ENCODE measurements around the gene TTBK1. TPM values are rescaled to one million over a fixed set of nuclear protein-coding genes. Genes with fewer than 3 reads are reported as not detected.

TTBK1 gene
- total RNA-seq, 4 donors from 2014 or later = not detected

DNA sequence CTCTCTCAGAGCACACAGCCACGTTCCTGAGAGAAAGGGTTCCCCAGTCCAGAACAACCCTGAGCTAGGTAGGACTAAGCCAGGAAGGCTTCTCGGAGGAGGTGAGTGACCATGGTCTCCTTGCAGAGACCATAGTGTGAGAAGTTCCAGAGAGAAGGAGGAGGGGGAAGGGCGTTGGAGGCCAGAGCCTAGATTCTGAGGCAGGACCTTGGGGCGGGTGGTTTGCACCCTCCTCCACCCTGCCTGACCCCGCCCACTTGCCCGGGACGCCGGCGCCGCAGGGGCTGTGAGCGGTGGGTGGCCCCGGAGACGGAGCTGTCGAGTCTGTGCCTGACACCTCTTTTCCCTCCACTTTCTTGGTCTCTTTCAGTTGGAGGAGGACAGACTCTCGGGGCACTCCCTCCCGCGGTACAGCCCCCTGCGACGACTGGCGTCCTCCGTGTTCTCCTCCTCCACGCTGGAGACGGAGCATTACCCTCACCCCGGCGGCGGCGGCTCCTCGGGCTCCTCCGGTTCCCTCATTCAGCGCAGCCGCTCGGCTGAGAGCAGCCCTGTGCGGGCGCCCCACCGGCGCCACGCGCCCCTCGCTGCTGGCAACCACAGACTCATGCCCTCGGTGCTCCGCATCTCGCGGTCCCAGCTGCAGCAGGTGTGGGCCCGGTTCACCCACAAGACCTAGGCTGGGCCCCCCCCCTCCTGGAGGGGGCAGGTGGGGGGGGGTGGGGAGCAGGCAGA lies 26.2 kb downstream of the TTBK1 start:
- Histone ChIP-seq H3K4me1 (peaks cover 17% of the 10 kb centered on the region), H3K27ac (no peak overlapping the region), H3K4me3 (peak overlapping the region; percentile 45), H3K27me3 (peaks cover 15% of the 10 kb centered on the region), H3K36me3 (no peaks in the 10 kb centered on the region), H3K9me3 (no peaks in the 10 kb centered on the region)
- no peak for TF ChIP-seq EP300 (IDR thresholded peaks at IDR 0.05)
- TF ChIP-seq POLR2AphosphoS5 (IDR thresholded peaks at IDR 0.05) = no peak
- TF ChIP-seq POLR2A (IDR thresholded peaks at IDR 0.05) = no peak
- no peak for TF ChIP-seq CTCF (IDR thresholded peaks at IDR 0.05)
- no peak for DNase-seq (ENCODE audit: low spot score in 2 of 2)
- WGBS = 44% methylated on average over 2 of the region's 44 CpGs

GRCh38 chr6:43271103-43271815 lies 28.0 kb downstream of the TTBK1 start:
- no peak for DNase-seq (ENCODE audit: low spot score in 2 of 2)

GRCh38 chr6:43271944-43272343 lies 28.7 kb downstream of the TTBK1 start:
- TF ChIP-seq CTCF (IDR thresholded peaks at IDR 0.05) = no peak
- H3K4me3 ChIP-seq = no peak overlapping the region

More at GRCh38 chr6:43271103-43271815, 28.0 kb downstream of the TTBK1 start:
- peaks cover 33% of the 10 kb centered on the region for H3K27me3 ChIP-seq
- no peak overlapping the region for H3K4me3 ChIP-seq
- no peak overlapping the region for H3K27ac ChIP-seq
- H3K36me3 ChIP-seq = no peaks in the 10 kb centered on the region
- H3K9me3 ChIP-seq = no peaks in the 10 kb centered on the region
- H3K4me1 ChIP-seq = peaks cover 33% of the 10 kb centered on the region
- TF ChIP-seq CTCF (IDR thresholded peaks at IDR 0.05) (no peak), POLR2A (IDR thresholded peaks at IDR 0.05) (no peak), EP300 (IDR thresholded peaks at IDR 0.05) (no peak), POLR2AphosphoS5 (IDR thresholded peaks at IDR 0.05) (no peak)
- 82% methylated on average over 6 of the region's 8 CpGs for WGBS

GRCh38 chr6:43273707-43274106 lies 30.4 kb downstream of the TTBK1 start:
- H3K4me1 ChIP-seq = peaks cover 32% of the 10 kb centered on the region
- no peak for TF ChIP-seq EP300 (IDR thresholded peaks at IDR 0.05)
- no peak for TF ChIP-seq POLR2AphosphoS5 (IDR thresholded peaks at IDR 0.05)
- no peak for TF ChIP-seq CTCF (IDR thresholded peaks at IDR 0.05)
- no peak for TF ChIP-seq POLR2A (IDR thresholded peaks at IDR 0.05)
- DNase-seq (ENCODE audit: low spot score in 2 of 2) = no peak
- WGBS = 64% methylated on average over 2 of the region's 2 CpGs
- no peak overlapping the region for H3K4me3 ChIP-seq
- no peaks in the 10 kb centered on the region for H3K36me3 ChIP-seq
- H3K27ac ChIP-seq = no peak overlapping the region
- no peaks in the 10 kb centered on the region for H3K9me3 ChIP-seq
- peaks cover 37% of the 10 kb centered on the region for H3K27me3 ChIP-seq

More at GRCh38 chr6:43271944-43272343, 28.7 kb downstream of the TTBK1 start:
- H3K9me3 ChIP-seq = no peaks in the 10 kb centered on the region
- H3K27ac ChIP-seq = no peak overlapping the region
- peaks cover 40% of the 10 kb centered on the region for H3K27me3 ChIP-seq
- no peaks in the 10 kb centered on the region for H3K36me3 ChIP-seq
- H3K4me1 ChIP-seq = peaks cover 35% of the 10 kb centered on the region
- no peak for DNase-seq (ENCODE audit: low spot score in 2 of 2)

- Histone ChIP-seq H3K27me3 (peaks cover 35% of the 10 kb centered on the region), H3K27ac (no peak overlapping the region), H3K4me3 (peak overlapping the region; percentile 47), H3K9me3 (no peaks in the 10 kb centered on the region), H3K4me1 (peaks cover 27% of the 10 kb centered on the region), H3K36me3 (no peaks in the 10 kb centered on the region)
- TF ChIP-seq EP300 (IDR thresholded peaks at IDR 0.05) = no peak
- no peak for TF ChIP-seq POLR2A (IDR thresholded peaks at IDR 0.05)
- no peak for DNase-seq (ENCODE audit: low spot score in 2 of 2)
- 87% methylated on average over 9 of the region's 10 CpGs for WGBS
These were observed 31.0 kb downstream of the TTBK1 start for GRCh38 chr6:43274127-43274915.

Data from suprapubic skin (tissue), 4 donors.